CD4-positive, CD25-positive, alpha-beta regulatory T cell (primary cell): Measurements from ENCODE around the gene ARF5. TPM values are rescaled to one million over a fixed set of nuclear protein-coding genes. Genes with fewer than 3 reads are reported as not detected.
"Not testable (repeated sequence)": the region's sequence is repeated elsewhere in the genome, so short reads cannot be mapped to it uniquely, and the experiment has no call there.

Experiments
- ATAC-seq, 2 donors: fragments of 150-1000 bp; cut with Tn5 transposase; one replicate each; pipeline ENCODE4 v1.10.0; 2021; ENCODE audit warnings: low read depth in 2 of 2, moderate number of reproducible peaks in 2 of 2, moderate library complexity in 1 of 2
- DNase-seq, 3 donors: peaks; one replicate each; pipeline versions ENCODE4 v3.0.0 to v3.0.0-alpha.2; 2012 to 2022; ENCODE audit warnings: mixed read lengths in 1 of 3
- H3K27ac ChIP-seq: one replicate; pipeline ENCODE4 v1.7.0; 2013; ENCODE audit warnings: mild to moderate bottlenecking, low read length; ENCODE audit not compliant: insufficient read depth, poor library complexity, severe bottlenecking
- H3K27me3 ChIP-seq: one replicate; pipeline ENCODE4 v1.7.0; 2013; ENCODE audit warnings: low read length; ENCODE audit not compliant: control insufficient read depth, insufficient read depth
- H3K36me3 ChIP-seq: one replicate; pipeline ENCODE4 v1.7.0; 2013; ENCODE audit warnings: mild to moderate bottlenecking, low read length, moderate library complexity; ENCODE audit not compliant: control insufficient read depth, insufficient read depth
- H3K4me1 ChIP-seq: 2 replicates; pipeline ENCODE4 v1.7.0; 2013; ENCODE audit warnings: mild to moderate bottlenecking, low read length; ENCODE audit not compliant: insufficient read depth, control insufficient read depth, poor library complexity, severe bottlenecking
- H3K4me3 ChIP-seq: one replicate; pipeline ENCODE4 v1.7.0; 2013; ENCODE audit warnings: low read depth, mild to moderate bottlenecking, low read length, moderate library complexity
- H3K9me3 ChIP-seq, 2 experiments: 1 replicate in 1 of 2; 2 replicates in 1 of 2; pipeline ENCODE4 v1.7.0; 2013; ENCODE audit warnings: low read length in 2 of 2, mild to moderate bottlenecking in 1 of 2, moderate library complexity in 1 of 2; ENCODE audit not compliant: control insufficient read depth in 2 of 2
- H3K27ac Mint-ChIP-seq, 3 donors: one replicate each; pipeline ENCODE4 v1.8.0; 2020 to 2022; ENCODE audit warnings: mild to moderate bottlenecking in 3 of 3, mixed read lengths in 3 of 3, moderate library complexity in 2 of 3
- H3K27me3 Mint-ChIP-seq: one replicate; pipeline ENCODE4 v1.8.0; 2022; ENCODE audit warnings: mild to moderate bottlenecking, mixed read lengths
- H3K36me3 Mint-ChIP-seq: one replicate; pipeline ENCODE4 v1.8.0; 2020; ENCODE audit warnings: mixed read lengths
- H3K4me1 Mint-ChIP-seq, 4 donors: one replicate each; pipeline ENCODE4 v1.8.0; 2020 to 2022; ENCODE audit warnings: mixed read lengths in 4 of 4, mild to moderate bottlenecking in 1 of 4
- H3K4me3 Mint-ChIP-seq, 4 donors: one replicate each; pipeline ENCODE4 v1.8.0; 2020 to 2022; ENCODE audit warnings: mild to moderate bottlenecking in 4 of 4, mixed read lengths in 4 of 4, moderate library complexity in 3 of 4
- H3K9me3 Mint-ChIP-seq, 7 donors: one replicate each; pipeline ENCODE4 v1.8.0; 2020 to 2022; ENCODE audit warnings: mixed read lengths in 7 of 7, mild to moderate bottlenecking in 3 of 7, moderate library complexity in 2 of 7
- polyA plus RNA-seq, 4 donors: library from polyadenylated mRNA; unstranded; fragments of 300-500 nt; fragmentation: Illumina TruSeq; gene quantifications; one replicate each; pipeline ENCODE4 v1.2.3, GENCODE V29; 2021
- total RNA-seq: library from RNA; stranded (reverse); gene quantifications from one replicate; pipeline ENCODE4 v1.2.3, GENCODE V29; 2022

The ARF5 gene
- total RNA-seq = 101 TPM
- polyA plus RNA-seq = 100 to 1,000 TPM; 187 to 223 (median 199) TPM

- H3K27me3 ChIP-seq = no peaks in the 10 kb centered on the region
- peaks cover 15% of the 10 kb centered on the region for H3K36me3 ChIP-seq
- Mint-ChIP-seq H3K36me3 (peaks cover 17% of the 10 kb centered on the region), H3K4me3 (peak within 1 kb of the TSS; percentile 94 to 99 (median 98)), H3K27me3 (peaks cover 4% of the 10 kb centered on the region), H3K27ac (peak within 1 kb of the TSS; percentile 96 to 99 (median 98)), H3K9me3 (peaks cover 0 to 1% (median 0%) of the 10 kb centered on the region in 7 donors), H3K4me1 (peaks cover 16 to 62% (median 49%) of the 10 kb centered on the region in 4 donors)
- H3K4me3 ChIP-seq = peak within 1 kb of the TSS; percentile 71
- peak within 1 kb of the TSS; percentile 83 for H3K27ac ChIP-seq
- no peaks in the 10 kb centered on the region for H3K9me3 ChIP-seq
- H3K4me1 ChIP-seq = peaks cover 48% of the 10 kb centered on the region
- ATAC-seq (peak; percentile 80 to 83), DNase-seq (peak; percentile 83 to 86 (median 84))
Observed at GRCh38 chr7:127588019-127588696, at the start of gene ARF5. TSS of gene ARF5 (plus strand) at chr7:127588411. CDS start at chr7:127588499, 88 bp downstream.

GRCh38 chr7:127539116-127539515 is 49.1 kb upstream of the ARF5 start:
- Histone ChIP-seq H3K9me3 (no peaks in the 10 kb centered on the region), H3K36me3 (no peaks in the 10 kb centered on the region), H3K27ac (no peak overlapping the region), H3K27me3 (peaks cover 13% of the 10 kb centered on the region), H3K4me3 (no peak overlapping the region), H3K4me1 (no peaks in the 10 kb centered on the region)
- no peak for DNase-seq
- no peaks in the 10 kb centered on the region for H3K36me3 Mint-ChIP-seq
- no peak overlapping the region for H3K27ac Mint-ChIP-seq
- peaks cover 0 to 5% (median 3%) of the 10 kb centered on the region in 4 donors for H3K4me1 Mint-ChIP-seq
- no peak for ATAC-seq
- peaks cover 0 to 3% (median 0%) of the 10 kb centered on the region in 7 donors for H3K9me3 Mint-ChIP-seq
- no peak overlapping the region for H3K4me3 Mint-ChIP-seq
- peaks cover 39% of the 10 kb centered on the region for H3K27me3 Mint-ChIP-seq

GRCh38 chr7:127540461-127540860 is 47.8 kb upstream of the ARF5 start:
- H3K4me3 ChIP-seq, H3K4me1 Mint-ChIP-seq, H3K4me1 ChIP-seq, H3K27ac Mint-ChIP-seq, ATAC-seq, H3K36me3 ChIP-seq, H3K4me3 Mint-ChIP-seq, H3K9me3 Mint-ChIP-seq, DNase-seq, H3K27me3 ChIP-seq, H3K36me3 Mint-ChIP-seq, H3K27ac ChIP-seq, H3K9me3 ChIP-seq: not testable (repeated sequence)
- H3K27me3 Mint-ChIP-seq = peaks cover 27% of the 10 kb centered on the region

- ATAC-seq = no peak
- H3K9me3 Mint-ChIP-seq = peaks cover 0 to 9% (median 3%) of the 10 kb centered on the region in 7 donors
- H3K4me3 Mint-ChIP-seq = no peak overlapping the region
- peaks cover 0 to 4% (median 2%) of the 10 kb centered on the region in 4 donors for H3K4me1 Mint-ChIP-seq
- Histone ChIP-seq H3K4me3 (no peak overlapping the region), H3K36me3 (no peaks in the 10 kb centered on the region), H3K4me1 (no peaks in the 10 kb centered on the region), H3K9me3 (no peaks in the 10 kb centered on the region), H3K27ac (no peak overlapping the region), H3K27me3 (peaks cover 7% of the 10 kb centered on the region)
- H3K27me3 Mint-ChIP-seq = peaks cover 16% of the 10 kb centered on the region
- peaks cover 5% of the 10 kb centered on the region for H3K36me3 Mint-ChIP-seq
- DNase-seq = no peak
- H3K27ac Mint-ChIP-seq = no peak overlapping the region
Observed at GRCh38 chr7:127541548-127541947, 46.7 kb upstream of the ARF5 start.

GRCh38 chr7:127546313-127546712 is 41.9 kb upstream of the ARF5 start:
- H3K27me3 Mint-ChIP-seq = peaks cover 5% of the 10 kb centered on the region
- Histone ChIP-seq H3K27me3 (no peaks in the 10 kb centered on the region), H3K27ac (no peak overlapping the region), H3K36me3 (no peaks in the 10 kb centered on the region), H3K9me3 (no peaks in the 10 kb centered on the region), H3K4me1 (no peaks in the 10 kb centered on the region), H3K4me3 (no peak overlapping the region)
- DNase-seq = no peak
- H3K4me3 Mint-ChIP-seq = no peak overlapping the region
- H3K27ac Mint-ChIP-seq = no peak overlapping the region
- peaks cover 8% of the 10 kb centered on the region for H3K36me3 Mint-ChIP-seq
- ATAC-seq = no peak
- no peaks in the 10 kb centered on the region for H3K4me1 Mint-ChIP-seq
- peaks cover 0 to 13% (median 2%) of the 10 kb centered on the region in 7 donors for H3K9me3 Mint-ChIP-seq

GRCh38 chr7:127550247-127550646 is 38.0 kb upstream of the ARF5 start:
- no peak for DNase-seq
- H3K27me3 ChIP-seq = no peaks in the 10 kb centered on the region
- no peaks in the 10 kb centered on the region for H3K36me3 ChIP-seq
- H3K4me3 ChIP-seq = no peak overlapping the region
- H3K9me3 ChIP-seq = no peaks in the 10 kb centered on the region
- no peaks in the 10 kb centered on the region for H3K4me1 ChIP-seq
- Mint-ChIP-seq H3K4me3 (no peak overlapping the region), H3K27ac (no peak overlapping the region), H3K36me3 (peaks cover 8% of the 10 kb centered on the region), H3K9me3 (peaks cover 0 to 11% (median 2%) of the 10 kb centered on the region in 7 donors), H3K27me3 (peaks cover 5% of the 10 kb centered on the region), H3K4me1 (no peaks in the 10 kb centered on the region)
- no peak overlapping the region for H3K27ac ChIP-seq
- no peak for ATAC-seq

GRCh38 chr7:127551941-127552340 is 36.3 kb upstream of the ARF5 start:
- H3K9me3 ChIP-seq = no peaks in the 10 kb centered on the region
- no peak overlapping the region for H3K27ac ChIP-seq
- Mint-ChIP-seq H3K9me3 (peaks cover 0 to 5% (median 0%) of the 10 kb centered on the region in 7 donors), H3K27me3 (peaks cover 4% of the 10 kb centered on the region), H3K4me3 (no peak overlapping the region), H3K27ac (no peak overlapping the region), H3K36me3 (no peaks in the 10 kb centered on the region), H3K4me1 (no peaks in the 10 kb centered on the region)
- H3K27me3 ChIP-seq = no peaks in the 10 kb centered on the region
- H3K4me3 ChIP-seq = no peak overlapping the region
- H3K36me3 ChIP-seq = no peaks in the 10 kb centered on the region
- H3K4me1 ChIP-seq = no peaks in the 10 kb centered on the region
- ATAC-seq = no peak
- no peak for DNase-seq

- Histone ChIP-seq H3K36me3 (no peaks in the 10 kb centered on the region), H3K27me3 (no peaks in the 10 kb centered on the region), H3K4me3 (no peak overlapping the region), H3K27ac (no peak overlapping the region), H3K9me3 (no peaks in the 10 kb centered on the region), H3K4me1 (no peaks in the 10 kb centered on the region)
- DNase-seq (no peak), ATAC-seq (no peak)
- Mint-ChIP-seq H3K4me3 (no peak overlapping the region), H3K4me1 (no peaks in the 10 kb centered on the region), H3K27me3 (peaks cover 4% of the 10 kb centered on the region), H3K9me3 (peaks cover 0 to 5% (median 0%) of the 10 kb centered on the region in 7 donors), H3K36me3 (no peaks in the 10 kb centered on the region), H3K27ac (no peak overlapping the region)
Observed at GRCh38 chr7:127556404-127556803, 31.8 kb upstream of the ARF5 start.
